Mucosa of descending colon (tissue), 3 donors: Measurements from ENCODE around the gene CPSF4. TPM values are rescaled to one million over a fixed set of nuclear protein-coding genes. Genes with fewer than 3 reads are reported as not detected.

Experiments
- ATAC-seq: fragments of 200-7000 bp; cut with Tn5 transposase; one replicate; pipeline ENCODE4 v1.9.1; 2020; ENCODE audit warnings: mild to moderate bottlenecking, moderate library complexity
- DNase-seq, 3 donors: peaks; one replicate each; pipeline ENCODE4 v3.0.0-alpha.2; 2020
- H3K36me3 ChIP-seq: fragments of 200-600 bp; one replicate; pipeline ENCODE4 v1.8.0; 2021; ENCODE audit warnings: low read depth, mild to moderate bottlenecking
- H3K4me1 ChIP-seq: fragments of 200-600 bp; one replicate; pipeline ENCODE4 v1.8.0; 2021; ENCODE audit warnings: low read depth, mild to moderate bottlenecking
- H3K4me3 ChIP-seq: fragments of 200-600 bp; one replicate; pipeline ENCODE4 v1.8.0; 2021; ENCODE audit warnings: mild to moderate bottlenecking
- H3K9me3 ChIP-seq: fragments of 200-600 bp; one replicate; pipeline ENCODE4 v1.8.0; 2021; ENCODE audit warnings: mild to moderate bottlenecking
- intact Hi-C, 2 donors: fragments of 100-400 bp; cut with DNase I in 1 of 2; cut with micrococcal nuclease in 1 of 2; formaldehyde crosslinking; loops; one replicate each; pipeline versions ENCODE4 v1.11.0 to v1.11.1; 2022; cut with DNase I, micrococcal nuclease
- total RNA-seq, 3 donors: library from RNA; stranded (reverse); fragmentation: NEBNext Ultra II Directional in 2 of 3; extraction: Animal tissue kit (Norgen Biotek cat#: 25700) in 2 of 3; gene quantifications; one replicate each; pipeline versions ENCODE4 v1.2.1 to v1.2.4, GENCODE V29; 2021 to 2023
- TF ChIP-seq, protein P1 (sequence below): fragments of 200-600 bp; IDR thresholded peaks from one replicate; pipeline ENCODE4 v1.8.0; 2022; ENCODE audit warnings: antibody characterized with exemption, mild to moderate bottlenecking
- donor health status: DM: no; HTN: no; CAD: no; lungs with moderate emphysema.
- donor health status: DM: no; HTN: no; CAD: no.
- donor health status: DM: no; HTN: yes; CAD: no.

CPSF4 gene
- total RNA-seq, 3 donors from 2014 or later, result 23.2 to 33.5 (median 24.8) TPM

DNA sequence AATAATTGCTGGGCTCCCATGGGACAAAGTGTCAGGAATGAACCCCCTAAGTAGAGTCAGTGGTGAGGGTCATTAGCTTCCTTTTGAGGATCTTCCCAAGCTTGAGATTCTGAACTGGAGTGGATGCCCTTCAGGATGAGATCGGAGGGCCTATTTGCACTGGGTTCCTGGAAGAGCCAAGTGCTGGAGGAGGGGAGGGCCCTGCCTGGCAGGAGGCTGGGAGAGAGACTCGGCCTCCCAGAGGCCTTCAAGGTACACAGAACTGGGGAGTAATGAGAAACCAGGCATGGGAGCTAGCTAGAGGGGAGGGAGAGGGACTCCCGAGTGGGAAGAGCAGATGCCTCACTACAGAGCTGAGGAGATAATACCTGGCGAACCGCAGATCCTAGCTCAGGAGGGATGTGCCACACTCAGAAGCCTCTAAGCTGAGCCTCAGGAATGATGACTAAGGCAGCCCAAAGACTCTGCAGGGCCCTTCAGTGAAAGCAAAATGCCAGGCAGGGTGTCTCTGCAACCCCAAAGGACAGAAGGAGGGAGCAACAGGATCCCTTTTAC lies 39.8 kb upstream of the CPSF4 start:
- H3K4me3 ChIP-seq, result no peak overlapping the region
- H3K9me3 ChIP-seq, result no peaks in the 10 kb centered on the region
- no peak for DNase-seq
- intact Hi-C loops, result no loop called here
- no peak for ATAC-seq
- H3K4me1 ChIP-seq, result peaks cover under 1% of the 10 kb centered on the region
- no peaks in the 10 kb centered on the region for H3K36me3 ChIP-seq
- TF ChIP-seq, protein P1, sequence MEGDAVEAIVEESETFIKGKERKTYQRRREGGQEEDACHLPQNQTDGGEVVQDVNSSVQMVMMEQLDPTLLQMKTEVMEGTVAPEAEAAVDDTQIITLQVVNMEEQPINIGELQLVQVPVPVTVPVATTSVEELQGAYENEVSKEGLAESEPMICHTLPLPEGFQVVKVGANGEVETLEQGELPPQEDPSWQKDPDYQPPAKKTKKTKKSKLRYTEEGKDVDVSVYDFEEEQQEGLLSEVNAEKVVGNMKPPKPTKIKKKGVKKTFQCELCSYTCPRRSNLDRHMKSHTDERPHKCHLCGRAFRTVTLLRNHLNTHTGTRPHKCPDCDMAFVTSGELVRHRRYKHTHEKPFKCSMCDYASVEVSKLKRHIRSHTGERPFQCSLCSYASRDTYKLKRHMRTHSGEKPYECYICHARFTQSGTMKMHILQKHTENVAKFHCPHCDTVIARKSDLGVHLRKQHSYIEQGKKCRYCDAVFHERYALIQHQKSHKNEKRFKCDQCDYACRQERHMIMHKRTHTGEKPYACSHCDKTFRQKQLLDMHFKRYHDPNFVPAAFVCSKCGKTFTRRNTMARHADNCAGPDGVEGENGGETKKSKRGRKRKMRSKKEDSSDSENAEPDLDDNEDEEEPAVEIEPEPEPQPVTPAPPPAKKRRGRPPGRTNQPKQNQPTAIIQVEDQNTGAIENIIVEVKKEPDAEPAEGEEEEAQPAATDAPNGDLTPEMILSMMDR, result no peak

DNA sequence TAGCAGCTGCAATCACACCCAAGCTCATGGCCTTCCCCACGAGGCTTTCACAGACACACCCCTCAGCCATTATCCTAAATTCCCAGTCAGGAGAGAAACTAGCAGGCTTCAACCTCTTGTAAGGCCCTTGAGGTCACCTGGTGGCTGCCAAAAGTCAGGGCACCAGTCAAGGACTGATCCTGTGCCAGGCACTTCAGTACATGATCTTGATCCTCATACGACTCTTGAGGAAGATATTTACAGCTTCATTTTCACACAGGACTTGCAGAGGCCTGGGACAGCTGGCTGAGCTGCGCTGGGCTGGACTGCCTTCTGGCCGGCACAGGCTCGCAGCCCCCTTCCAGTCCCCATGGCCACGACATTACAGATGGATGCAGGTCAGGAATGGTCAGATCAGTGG lies 39.1 kb upstream of the CPSF4 start:
- no peak for ATAC-seq
- TF ChIP-seq, protein P1, result no peak

DNA sequence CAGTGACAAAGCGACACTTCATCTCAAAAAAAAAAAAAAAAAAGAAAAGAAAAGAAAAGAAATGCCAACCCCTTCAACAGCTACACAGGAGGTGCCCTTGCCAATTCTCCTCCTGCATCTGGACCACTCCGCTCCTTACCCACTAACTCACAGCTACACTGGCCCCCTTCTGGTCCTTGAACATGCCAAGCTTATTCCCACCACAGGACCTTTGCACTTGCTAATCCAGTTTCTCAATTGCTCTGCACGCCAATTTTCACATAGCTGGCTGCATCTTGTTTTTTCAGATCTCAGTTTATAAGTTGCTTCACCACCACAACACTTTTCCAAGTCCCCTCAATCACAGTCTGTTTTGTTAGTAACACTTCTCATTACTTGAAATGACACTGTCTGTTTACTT lies 35.9 kb upstream of the CPSF4 start:
- intact Hi-C loops, result no loop called here
- Histone ChIP-seq H3K9me3 (no peaks in the 10 kb centered on the region), H3K4me1 (peaks cover 16% of the 10 kb centered on the region), H3K36me3 (no peaks in the 10 kb centered on the region), H3K4me3 (no peak overlapping the region)
- ATAC-seq (no peak), DNase-seq (no peak)
- TF ChIP-seq, protein P1, result no peak

More for the DNA sequence above, 39.1 kb upstream of the CPSF4 start:
- Histone ChIP-seq H3K4me1 (no peaks in the 10 kb centered on the region), H3K36me3 (no peaks in the 10 kb centered on the region), H3K4me3 (no peak overlapping the region), H3K9me3 (no peaks in the 10 kb centered on the region)
- no peak for DNase-seq
- intact Hi-C loops, result no loop called here

DNA sequence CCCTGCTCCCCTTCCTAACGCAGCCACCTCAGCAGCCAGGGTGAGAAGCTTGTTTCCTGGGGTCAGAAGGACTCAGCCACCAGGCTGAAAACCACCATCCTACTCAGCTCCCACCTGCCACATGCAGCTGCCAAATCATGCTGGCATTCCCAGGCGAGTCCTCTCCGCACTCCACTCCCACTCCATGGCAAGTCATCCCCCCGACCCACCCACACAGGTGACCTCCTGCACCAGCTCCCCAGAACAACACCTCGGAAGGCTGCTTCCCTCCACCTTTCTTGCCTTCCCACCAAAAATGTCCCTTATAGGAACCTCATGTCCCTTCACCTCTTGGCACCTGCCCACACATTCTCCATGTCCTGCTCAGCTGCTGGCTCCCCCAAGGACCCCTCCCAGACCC lies 35.0 kb upstream of the CPSF4 start:
- TF ChIP-seq, protein P1, result no peak
- no peak for DNase-seq
- H3K4me3 ChIP-seq, result no peak overlapping the region
- no peak for ATAC-seq
- intact Hi-C loops, result no loop called here
- H3K36me3 ChIP-seq, result no peaks in the 10 kb centered on the region
- H3K9me3 ChIP-seq, result no peaks in the 10 kb centered on the region
- peaks cover 16% of the 10 kb centered on the region for H3K4me1 ChIP-seq

DNA sequence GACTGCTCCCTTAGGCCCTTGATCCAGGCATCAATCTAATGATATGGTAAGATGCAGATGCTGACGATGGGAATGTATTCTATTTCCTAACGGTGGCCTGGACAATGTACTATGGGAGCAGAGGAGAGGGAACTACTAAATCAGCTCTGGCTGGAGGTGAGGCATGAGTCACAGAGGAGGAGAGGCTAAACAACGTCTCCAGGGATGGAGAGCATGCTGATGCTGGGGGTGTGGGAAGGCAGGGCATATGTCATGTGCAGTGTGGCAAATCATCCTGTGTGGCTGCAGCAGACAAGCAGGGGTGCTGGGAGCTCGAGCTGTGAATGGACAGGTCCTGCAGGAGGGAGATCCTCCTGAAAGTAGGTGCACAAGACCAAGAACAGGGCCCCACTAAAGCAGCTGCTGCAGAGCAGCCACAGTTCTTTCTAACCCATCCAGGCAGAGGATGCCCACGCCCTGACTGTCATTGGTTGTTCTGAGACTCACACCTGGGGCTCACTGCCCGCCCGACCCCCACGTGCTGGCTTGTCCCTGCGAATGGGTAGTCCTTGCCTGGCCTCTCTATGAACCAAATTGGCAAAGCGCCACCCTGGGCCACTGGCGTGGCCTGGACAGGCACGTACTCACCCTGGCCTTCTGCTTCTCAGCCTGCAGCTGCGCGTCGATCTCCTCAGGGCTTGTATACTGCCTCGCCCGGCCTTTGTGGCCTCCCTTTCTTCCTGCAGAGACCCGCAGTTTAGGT lies 34.3 kb upstream of the CPSF4 start:
- no peak for DNase-seq
- Histone ChIP-seq H3K4me1 (peaks cover 16% of the 10 kb centered on the region), H3K9me3 (no peaks in the 10 kb centered on the region), H3K4me3 (no peak overlapping the region), H3K36me3 (no peaks in the 10 kb centered on the region)
- no peak for ATAC-seq
- TF ChIP-seq, protein P1, result no peak
- intact Hi-C loops, result no loop called here
